GM19395 (cell line): ENCODE measurements around the gene PLAA.
A peak's percentile ranks its signal among the peaks of the same experiment; 100 is the strongest.
"Not testable (repeated sequence)": the region's sequence is repeated elsewhere in the genome, so short reads cannot be mapped to it uniquely, and the experiment has no call there.

Experiments used
- ATAC-seq: cut with Tn5 transposase; IDR thresholded peaks from one replicate; pipeline ENCODE4 v1.9.1; 2021; ENCODE audit warnings: mild to moderate bottlenecking, moderate library complexity; ENCODE audit not compliant: unreplicated experiment

Gene PLAA

GRCh38 chr9:26937816-26938371, 9.1 kb downstream of the PLAA start:
- no peak for ATAC-seq

GRCh38 chr9:26935847-26936246, 11.2 kb downstream of the PLAA start:
- no peak for ATAC-seq

- no peak for ATAC-seq
These were observed 18.0 kb downstream of the PLAA start for GRCh38 chr9:26928902-26929495.

- no peak for ATAC-seq
These were observed 21.4 kb downstream of the PLAA start for GRCh38 chr9:26925609-26926008.

- ATAC-seq: no peak
These were observed 27.3 kb downstream of the PLAA start for GRCh38 chr9:26919698-26920097.

- ATAC-seq: no peak
These were observed 33.8 kb downstream of the PLAA start for GRCh38 chr9:26913138-26913668.

GRCh38 chr9:26904671-26905070, 42.4 kb downstream of the PLAA start:
- ATAC-seq: no peak

- ATAC-seq: no peak
These were observed 43.0 kb downstream of the PLAA start for GRCh38 chr9:26904070-26904469.

- ATAC-seq: no peak
These were observed 53.9 kb downstream of the PLAA start for GRCh38 chr9:26893030-26893676.

GRCh38 chr9:26892251-26893029, 54.6 kb downstream of the PLAA start, which contains the start of gene CAAP1:
CAAP1 (minus strand) TSS chr9:26892802; CDS start chr9:26892715, 87 bp downstream.
- peak; percentile 95 for ATAC-seq

GRCh38 chr9:26891726-26892125, 55.3 kb downstream of the PLAA start:
- peak; percentile 1 for ATAC-seq

GRCh38 chr9:26888271-26888670, 58.8 kb downstream of the PLAA start:
- no peak for ATAC-seq

GRCh38 chr9:26882154-26882553, 64.9 kb downstream of the PLAA start:
- no peak for ATAC-seq

GRCh38 chr9:26880262-26880661, 66.8 kb downstream of the PLAA start:
- no peak for ATAC-seq

- ATAC-seq: not testable (repeated sequence)
These were observed 71.9 kb downstream of the PLAA start for GRCh38 chr9:26875155-26875554.

GRCh38 chr9:26870292-26870691, 76.8 kb downstream of the PLAA start:
- no peak for ATAC-seq

GRCh38 chr9:26863074-26863473, 84.0 kb downstream of the PLAA start:
- peak; percentile 50 for ATAC-seq

GRCh38 chr9:26856413-26857032, 90.5 kb downstream of the PLAA start:
- peak; percentile 81 for ATAC-seq
